NCI-H345 treated with DMSO at 0.1 percent for 48 hours (cell line): Measurements from ENCODE around the gene CADM2.

Experiments used
- DNase-seq: peaks from one replicate; lab custom pipeline; 2025; ENCODE audit not compliant: unreplicated experiment; lab: John Stamatoyannopoulos, UW

CADM2 gene

DNA sequence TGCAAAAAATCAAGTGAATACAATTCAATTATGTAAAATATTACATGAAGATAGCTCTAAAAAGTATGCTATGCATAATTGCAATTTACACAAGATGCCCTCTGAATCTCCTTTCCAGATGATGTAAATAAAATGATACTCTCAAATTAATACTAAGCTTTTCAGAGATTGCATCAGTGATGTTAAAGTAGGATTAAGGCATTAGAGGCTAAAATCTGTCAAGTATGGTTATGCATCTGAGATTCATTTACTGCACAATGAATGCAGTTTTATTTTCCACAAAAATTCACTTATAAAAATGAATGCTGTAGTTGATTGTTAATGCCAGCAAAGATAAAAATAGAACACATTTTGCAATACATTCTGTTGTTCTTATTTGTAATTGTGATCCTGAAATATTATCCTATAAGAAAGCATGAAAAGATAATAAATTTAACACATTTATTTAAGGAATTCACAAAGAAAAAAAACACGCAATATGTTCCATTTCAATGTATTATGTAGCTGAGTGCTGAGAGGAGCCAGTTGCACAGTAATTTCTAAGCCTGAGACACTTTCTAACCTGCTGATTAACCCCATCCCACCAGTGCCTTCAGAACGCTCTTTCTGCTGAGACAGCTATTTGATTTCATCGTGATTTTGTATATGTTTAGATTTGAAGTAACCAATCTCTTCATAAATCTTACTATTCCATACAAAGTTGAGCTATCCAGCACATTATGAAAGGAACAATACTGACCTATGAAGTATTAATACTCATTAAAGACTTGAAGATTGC is 224.4 kb downstream of the CADM2 start:
- DNase-seq: no peak

DNA sequence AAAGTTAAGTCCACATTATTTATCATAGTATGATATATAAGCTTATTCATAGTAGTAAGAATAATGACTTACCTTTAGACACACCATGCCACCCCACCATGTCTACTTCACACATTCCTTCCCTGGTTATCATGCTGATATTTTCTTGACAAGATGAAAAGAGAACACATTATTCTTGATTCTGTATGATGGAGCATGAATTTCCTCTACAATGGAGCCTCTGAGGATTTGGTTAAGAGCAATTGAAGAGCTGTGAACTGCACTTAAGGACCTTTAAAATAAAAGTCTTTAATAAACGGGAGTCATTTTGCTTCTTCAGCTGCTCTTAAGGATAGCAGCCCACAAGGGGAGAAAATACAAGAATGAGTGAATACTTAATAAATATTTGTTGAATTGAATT is 226.7 kb downstream of the CADM2 start:
- DNase-seq: no peak

DNA sequence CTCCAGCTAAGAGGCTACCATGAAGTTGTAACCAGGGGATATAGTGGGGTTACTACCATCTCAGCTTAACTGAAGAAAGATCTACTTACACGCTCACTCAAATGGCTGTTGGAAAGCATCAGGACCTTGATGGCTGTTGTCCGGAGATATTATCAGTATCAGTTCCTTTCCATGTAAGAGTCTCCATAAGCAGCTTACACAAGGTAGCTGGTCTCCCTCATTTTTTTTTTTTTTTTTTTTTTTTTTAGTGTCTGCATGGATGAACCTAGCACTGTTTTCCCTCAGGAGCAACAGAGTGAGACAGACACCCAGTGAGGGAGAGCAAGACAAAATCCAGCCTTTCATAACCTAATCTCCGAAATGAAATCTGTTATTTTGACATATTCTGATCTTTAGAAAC is 230.9 kb downstream of the CADM2 start:
- no peak for DNase-seq

DNA sequence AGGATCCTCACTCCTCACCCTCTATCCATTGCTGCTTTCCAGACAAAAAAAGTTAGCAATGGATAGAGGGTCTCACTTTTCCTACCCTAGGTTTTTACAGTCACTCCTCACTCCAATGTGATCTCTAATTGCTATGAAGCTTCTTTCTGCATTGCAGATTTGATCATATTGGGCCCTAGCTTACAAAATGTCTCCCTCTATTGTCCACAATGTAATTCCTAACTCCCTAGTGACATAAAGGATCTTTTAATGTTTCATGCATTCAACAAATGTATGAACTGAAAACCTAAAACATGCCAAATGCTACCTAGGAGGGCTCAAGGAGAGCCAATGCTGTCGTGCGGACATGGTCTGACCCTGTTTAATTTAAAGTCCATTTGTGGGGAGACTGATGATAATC is 234.8 kb downstream of the CADM2 start:
- no peak for DNase-seq

DNA sequence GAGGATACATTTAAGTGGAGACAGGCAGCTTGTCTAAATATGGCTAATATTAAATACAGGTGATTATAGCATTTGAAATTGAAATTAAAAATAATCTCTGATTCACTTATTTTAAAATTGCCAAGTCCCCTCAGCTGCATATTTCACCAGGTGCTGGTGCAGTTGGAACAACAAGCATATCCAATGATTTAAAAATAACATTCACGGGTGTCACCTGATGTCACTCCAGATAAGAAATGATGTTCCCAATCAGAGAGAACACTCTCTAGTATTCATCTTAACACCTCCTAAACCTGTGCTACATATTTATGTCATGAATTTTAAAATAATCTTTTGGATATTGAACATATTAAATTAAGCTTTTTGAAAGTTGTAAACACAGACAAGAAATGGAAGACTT is 249.9 kb downstream of the CADM2 start:
- DNase-seq: no peak

DNA sequence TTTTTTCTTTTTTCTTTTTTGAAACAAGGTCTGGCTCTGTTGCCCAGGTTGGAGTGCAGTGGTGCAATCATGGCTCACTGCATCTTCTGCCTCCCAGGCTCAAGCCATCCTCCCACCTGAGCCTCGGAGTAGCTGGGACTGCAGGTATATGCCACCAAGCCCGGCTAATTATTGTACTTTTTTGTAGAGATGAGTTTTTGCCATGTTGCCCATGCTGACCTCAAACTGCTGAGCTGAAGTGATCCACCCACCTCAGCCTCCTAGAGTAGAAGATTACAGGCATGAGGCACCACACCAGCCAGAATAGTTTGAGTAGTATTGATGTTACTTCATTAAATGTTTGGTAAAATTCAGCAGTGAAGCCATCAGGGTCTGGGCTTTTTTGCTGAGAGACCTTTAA is 251.8 kb downstream of the CADM2 start:
- no peak for DNase-seq

DNA sequence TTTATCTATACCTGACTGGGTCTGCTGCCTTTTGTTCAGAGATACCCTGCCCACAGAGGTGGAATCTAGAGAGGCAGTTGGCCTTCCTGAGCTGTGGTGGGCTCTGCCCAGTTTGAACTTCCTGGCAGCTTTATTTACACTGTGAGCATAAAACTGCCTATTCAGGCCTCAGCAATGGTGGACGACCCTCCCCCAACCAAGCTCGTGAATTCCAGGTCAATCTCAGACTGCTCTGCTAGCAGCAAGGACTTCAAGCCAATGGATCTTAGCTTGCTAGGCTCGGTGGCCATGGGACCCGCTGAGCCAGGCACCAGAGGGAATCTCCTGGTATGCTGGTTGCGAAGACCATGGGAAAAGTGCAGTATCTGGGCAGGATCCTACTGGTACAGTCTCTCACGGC is 270.2 kb downstream of the CADM2 start:
- no peak for DNase-seq

DNA sequence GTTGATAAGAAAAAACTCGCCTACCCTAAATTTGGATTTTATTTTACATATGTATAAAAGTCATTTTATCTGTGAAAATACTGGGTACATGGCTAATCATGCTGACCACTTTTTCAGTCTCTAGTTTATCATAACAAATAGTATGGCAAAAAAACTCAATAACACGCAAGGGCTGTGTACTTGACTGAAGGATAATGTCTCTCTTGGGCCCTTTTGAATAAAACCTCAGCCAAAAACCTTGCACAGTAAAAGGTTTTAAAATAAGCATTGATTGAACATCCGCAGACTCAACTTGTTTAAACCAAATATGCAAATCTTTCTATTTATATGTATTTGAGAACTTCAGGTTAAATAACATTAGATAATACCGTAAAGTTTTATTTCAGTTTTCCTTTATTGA is 285.3 kb downstream of the CADM2 start:
- DNase-seq: no peak

DNA sequence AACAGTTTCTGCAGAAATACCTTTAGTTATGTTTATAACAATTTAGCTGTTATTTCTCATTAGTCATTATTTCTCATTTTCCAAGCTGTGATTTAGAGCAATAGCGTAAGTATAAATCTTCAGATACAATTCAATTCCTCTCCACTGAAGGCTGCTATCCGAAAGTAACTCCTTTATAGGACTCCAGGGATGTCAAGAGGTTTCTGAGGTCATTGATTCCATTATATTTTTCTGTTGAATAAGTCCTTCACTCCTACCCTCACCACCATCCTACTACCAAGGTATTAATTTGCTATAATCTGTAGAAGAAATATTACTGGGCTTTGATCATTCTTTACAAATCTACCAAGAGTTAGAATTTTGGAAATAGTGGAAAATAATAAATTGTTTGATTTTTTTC is 285.7 kb downstream of the CADM2 start:
- no peak for DNase-seq

DNA sequence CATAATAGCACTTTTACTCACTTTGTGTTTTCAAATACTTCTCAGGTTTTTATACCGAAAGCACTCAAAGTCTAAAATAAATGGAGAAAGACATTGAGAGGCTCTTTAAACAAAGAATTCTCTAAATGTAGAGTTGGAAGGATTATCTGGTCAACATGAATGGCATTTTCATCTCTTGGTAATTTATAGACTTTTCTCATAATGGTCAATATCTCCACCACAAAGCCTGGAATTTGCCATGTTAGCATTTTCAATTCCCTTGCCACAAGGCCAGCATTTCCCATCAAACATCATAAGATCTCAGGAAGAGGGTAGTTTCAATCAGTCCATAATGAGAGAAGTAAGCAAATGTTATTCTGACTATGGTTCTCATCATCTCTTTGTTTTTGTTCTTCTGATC is 293.0 kb downstream of the CADM2 start:
- DNase-seq: no peak

DNA sequence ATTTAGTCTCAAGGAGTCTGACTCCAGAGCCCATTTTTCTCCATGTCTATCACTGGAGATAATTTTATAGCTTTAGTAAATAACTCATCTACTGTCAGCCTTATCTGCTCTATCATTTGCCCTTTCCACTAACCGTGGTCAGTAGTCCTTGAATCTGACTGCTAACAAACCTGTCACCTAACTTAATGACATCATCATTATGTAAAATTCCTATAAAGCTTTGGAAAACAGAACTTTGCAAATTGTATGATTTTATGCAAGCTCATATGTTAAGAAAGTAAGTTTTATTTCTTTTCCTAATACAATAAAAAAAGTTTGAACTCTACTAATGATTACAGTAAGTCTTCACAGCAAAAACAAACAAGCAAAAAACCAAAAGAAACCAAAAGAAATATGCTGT is 293.9 kb downstream of the CADM2 start:
- no peak for DNase-seq

DNA sequence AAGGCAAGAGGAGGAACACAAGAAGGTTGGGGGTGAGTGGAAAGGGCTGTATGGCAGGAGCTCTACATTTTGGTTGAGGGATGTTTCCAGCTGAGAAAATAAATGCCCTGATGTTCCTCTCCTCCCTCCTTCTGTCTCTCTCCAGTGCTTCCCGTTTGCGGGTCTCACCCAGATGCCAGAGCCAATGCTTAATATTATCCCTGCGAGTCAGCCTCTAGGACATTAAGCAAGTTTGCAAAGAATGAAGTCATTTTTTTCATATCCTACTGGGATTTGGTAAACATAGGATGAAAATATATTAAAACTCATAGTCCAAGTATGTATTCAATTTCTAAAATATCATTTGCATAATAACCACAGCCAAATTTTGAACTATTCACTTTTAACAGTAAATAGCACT is 295.9 kb downstream of the CADM2 start:
- DNase-seq: no peak

DNA sequence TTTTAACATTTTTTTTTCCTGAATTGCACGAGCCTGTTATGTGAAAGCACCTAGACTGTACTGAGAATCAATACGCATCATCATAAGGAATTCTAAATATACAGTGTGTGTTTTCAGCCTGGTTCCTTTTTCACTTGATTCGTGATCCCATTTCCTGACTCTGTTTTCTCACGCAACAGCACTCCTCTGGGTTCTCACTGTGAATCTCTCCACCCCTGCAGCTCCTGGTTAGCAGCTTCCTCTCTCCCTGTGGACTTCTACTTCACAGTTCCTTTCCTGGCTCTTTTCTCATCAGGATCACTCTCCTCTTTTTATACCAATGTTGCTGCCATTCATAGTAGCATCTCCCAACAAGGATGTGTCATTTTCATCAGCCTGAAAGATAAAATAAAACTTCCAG is 297.2 kb downstream of the CADM2 start:
- DNase-seq: no peak

DNA sequence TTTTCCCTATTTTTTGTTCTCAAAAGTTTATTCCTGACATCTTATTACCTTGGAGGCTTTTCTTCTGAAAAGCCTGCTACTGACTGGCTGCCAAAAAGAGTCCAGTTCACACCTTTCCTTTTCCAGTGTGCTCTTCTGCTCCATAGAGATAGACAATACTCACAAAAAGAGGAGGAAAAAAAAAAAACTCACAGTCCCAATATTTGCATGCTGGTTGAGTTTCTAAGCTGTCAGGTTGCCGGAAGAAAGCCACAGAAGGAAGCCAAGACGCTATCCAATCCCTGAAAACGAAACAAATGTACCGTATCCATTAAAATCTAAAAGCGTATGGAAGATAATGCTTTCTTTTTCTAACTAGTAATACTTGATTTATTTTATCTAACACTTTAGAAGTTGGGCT is 299.5 kb downstream of the CADM2 start:
- DNase-seq: no peak

DNA sequence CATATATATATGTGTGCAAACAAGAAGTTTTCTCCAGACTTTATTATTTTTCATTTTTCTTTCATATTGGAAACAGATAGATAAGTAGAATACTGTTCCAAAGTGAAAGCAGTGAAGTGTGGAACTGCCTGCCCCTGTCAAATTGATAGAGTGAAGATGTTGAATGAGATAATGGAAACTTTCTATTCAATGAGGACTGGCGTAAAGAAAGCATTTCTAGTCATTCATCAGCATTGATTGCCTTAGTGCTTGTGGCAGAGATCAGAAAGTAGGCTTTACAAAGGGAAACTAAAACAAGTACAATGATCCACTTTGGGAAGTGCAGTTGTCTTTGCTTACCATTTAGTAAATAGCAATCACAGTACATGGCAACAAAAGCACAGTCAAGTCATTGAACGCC is 300.0 kb downstream of the CADM2 start:
- no peak for DNase-seq

DNA sequence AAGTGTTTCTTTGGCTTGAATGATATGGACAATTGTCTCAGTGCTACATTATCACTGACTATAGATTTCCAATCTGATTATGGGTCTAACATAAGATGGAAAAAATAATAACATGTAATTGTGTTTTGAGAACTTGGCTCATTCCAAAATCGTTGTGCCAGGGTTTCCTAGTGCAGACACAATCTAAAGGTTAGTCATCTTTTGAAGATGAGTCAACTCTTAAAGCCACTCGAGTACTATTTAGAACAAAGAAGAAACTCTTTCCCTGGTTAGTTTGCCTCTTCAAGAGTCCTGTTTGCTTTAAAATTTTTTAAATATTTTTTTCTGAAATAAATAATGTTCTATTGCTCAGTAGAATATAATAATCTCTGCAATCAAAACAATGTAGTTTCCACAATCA is 301.0 kb downstream of the CADM2 start:
- no peak for DNase-seq

DNA sequence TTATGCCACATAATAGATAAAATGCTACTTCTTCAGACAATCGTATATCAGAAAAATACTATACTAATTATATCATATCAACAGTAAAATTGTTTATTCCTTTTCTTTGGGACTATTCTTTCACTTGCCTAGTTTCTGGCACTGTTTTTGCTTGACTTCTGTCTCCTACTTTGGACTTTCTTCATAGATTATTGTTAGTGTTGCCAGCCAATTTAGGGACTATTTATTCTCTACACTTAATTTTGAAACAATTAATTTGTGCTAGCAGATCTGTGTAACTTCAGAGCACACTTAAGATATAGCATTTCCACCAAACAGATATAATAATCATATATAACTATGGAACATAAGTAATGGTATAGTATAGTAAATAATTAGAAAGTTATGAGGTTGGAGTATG is 305.6 kb downstream of the CADM2 start:
- no peak for DNase-seq

DNA sequence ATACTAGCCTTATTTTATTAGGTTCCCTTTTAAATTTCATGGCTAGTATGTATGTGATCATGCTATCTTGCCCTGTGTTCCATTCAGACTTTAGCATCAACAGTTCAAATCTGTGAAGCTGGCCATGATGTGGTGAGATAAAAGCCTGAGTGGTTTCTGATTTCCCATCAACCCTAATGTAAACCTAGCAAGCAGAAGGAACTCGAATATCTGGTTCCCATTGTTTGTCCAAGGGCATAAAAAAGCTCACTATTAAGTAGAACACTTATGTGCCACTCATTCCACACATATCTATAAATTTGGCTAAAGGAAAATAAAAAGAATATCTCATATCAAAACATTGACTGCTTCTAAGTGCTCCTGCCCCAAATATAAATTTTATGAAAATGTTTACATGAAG is 311.7 kb downstream of the CADM2 start:
- DNase-seq: no peak

DNA sequence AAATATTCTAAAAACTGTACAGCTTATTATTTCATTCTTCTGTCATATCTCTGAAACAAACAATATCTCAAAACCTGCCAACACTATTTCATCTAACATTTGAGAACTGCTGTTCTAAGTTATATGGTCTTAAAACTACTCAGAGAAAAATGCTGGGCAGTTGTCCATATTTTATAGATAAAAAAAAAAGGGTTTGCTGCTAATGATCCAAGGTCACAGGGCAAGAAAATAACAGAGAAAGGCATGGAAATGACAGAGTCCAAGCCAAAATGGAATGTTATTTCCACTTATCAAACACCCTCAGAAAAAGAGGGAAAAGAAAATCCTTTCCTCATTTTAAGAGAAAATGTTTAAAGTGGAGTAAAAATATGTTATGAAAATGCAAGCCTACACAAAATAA is 313.1 kb downstream of the CADM2 start:
- DNase-seq: no peak

DNA sequence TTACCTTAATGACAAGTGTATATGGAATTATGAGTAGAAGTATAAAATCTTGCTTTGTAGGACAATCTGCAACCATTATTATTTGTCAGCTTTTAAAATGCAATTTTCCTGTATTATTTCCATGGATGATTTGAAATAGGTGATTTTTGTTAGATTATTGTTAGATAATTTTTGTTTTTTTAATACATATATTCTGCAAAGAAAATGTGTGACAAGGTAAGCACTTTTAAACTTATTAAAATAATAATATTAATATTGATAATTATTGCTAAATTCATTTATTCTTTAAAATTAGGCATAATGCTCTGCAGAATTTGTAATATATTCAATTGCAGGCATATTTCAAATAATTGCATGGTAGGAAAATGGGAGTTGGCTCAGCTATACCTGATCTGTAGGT is 329.5 kb downstream of the CADM2 start:
- no peak for DNase-seq

DNA sequence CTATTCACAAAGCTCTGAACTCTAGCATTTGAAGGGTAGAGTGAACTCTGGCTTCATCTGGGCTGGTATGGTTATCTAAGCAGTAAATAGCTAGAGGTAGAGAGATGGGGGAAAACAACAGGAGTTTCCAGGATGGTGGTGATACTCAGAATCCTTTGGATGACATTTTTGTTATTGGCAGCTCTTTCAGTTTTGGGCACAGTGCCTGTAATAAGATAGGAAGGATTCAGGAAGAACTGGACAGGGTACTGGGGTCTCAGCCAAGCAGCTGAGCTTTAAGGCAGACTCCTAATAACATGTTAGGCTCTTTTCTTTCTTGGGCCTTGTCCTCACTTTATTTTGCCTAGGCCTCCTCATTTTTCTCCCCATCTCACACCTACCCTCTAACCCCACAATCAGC is 338.5 kb downstream of the CADM2 start:
- no peak for DNase-seq

DNA sequence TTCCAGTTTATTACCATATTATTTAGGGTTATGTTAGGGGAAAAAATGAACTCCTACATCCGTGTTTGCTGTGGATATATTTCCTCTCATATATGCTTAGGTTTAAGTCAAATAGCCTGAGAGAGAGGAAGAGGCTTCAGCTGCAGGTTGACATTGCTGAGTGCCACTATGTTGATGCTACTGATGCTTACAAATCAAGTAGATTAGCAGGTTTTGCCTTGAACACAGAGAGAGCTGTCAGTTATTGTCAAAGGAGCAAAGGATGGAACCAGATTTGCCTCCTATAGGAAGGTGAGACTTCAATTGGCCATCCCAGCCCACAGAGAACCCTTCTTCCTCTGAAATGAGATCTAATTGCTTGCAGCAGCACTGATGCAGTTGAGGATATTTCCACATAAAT is 339.2 kb downstream of the CADM2 start:
- DNase-seq: no peak

DNA sequence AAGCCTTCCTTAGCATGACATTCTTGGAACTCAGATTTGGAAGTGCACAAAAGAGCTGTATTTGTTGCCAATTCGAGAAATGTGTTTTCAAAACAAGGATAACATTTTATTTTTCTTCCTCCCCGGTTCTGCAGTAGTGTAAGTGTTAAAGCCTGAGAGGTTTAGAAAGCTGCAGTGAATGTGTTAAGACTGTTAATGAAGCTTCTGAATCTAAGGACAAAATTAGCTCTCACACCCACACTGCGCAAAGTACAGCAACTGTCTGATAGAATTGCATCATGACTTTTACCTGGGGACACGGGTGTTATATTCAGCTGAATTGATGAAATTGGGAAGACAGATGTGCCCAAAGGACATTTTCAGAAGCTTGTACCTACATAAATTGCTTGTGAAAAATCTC is 344.4 kb downstream of the CADM2 start:
- DNase-seq: no peak
